PFSK-1 (cell line): ENCODE measurements around the gene UBE2H.

Experiments
- POLR2AphosphoS5 ChIP-seq: IDR thresholded peaks from 2 replicates; pipeline ENCODE4 v1.6.1; 2012; ENCODE audit warnings: low read depth, mild to moderate bottlenecking, control low read depth, low read length, moderate library complexity
- TAF1 ChIP-seq: IDR thresholded peaks from 2 replicates; pipeline ENCODE4 v1.6.1; 2012; ENCODE audit warnings: low read length, control low read depth, borderline replicate concordance; ENCODE audit not compliant: insufficient read depth

DNA sequence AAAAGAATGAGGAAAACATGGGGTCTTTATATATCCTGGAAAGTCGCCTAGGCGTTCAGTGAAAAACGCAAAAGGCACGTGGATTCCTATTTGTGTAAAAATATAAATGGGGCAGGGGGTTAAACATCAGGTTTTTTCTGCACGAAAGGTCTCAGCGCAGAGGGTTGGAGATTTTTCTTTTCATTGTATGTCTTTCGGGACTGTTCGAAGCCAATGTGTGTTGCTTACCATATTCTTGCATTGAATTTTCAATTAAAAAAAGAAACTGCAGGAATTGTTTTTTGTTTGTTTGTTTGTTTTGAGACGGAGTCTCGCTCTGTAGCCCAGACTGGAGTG lies 169.2 kb downstream of the UBE2H start:
- TF ChIP-seq POLR2AphosphoS5 (no peak), TAF1 (no peak)
